Stimulated activated CD8-positive, alpha-beta memory T cell treated with anti-CD3 and anti-CD28 coated beads, Interleukin-4, amount 100 ng/mL, for 1 hour (primary cell): ENCODE results near the gene BAHCC1.
A peak's percentile ranks its signal among the peaks of the same experiment; 100 is the strongest.

ENCODE experiments used
- DNase-seq, 2 donors: peaks; one replicate each; pipeline ENCODE4 v3.0.0-alpha.2; 2020; ENCODE audit warnings: low read depth in 2 of 2, low spot score in 1 of 2

BAHCC1 gene

GRCh38 chr17:81511804-81512561 is 116.7 kb downstream of the BAHCC1 start:
- DNase-seq, result no peak

DNA sequence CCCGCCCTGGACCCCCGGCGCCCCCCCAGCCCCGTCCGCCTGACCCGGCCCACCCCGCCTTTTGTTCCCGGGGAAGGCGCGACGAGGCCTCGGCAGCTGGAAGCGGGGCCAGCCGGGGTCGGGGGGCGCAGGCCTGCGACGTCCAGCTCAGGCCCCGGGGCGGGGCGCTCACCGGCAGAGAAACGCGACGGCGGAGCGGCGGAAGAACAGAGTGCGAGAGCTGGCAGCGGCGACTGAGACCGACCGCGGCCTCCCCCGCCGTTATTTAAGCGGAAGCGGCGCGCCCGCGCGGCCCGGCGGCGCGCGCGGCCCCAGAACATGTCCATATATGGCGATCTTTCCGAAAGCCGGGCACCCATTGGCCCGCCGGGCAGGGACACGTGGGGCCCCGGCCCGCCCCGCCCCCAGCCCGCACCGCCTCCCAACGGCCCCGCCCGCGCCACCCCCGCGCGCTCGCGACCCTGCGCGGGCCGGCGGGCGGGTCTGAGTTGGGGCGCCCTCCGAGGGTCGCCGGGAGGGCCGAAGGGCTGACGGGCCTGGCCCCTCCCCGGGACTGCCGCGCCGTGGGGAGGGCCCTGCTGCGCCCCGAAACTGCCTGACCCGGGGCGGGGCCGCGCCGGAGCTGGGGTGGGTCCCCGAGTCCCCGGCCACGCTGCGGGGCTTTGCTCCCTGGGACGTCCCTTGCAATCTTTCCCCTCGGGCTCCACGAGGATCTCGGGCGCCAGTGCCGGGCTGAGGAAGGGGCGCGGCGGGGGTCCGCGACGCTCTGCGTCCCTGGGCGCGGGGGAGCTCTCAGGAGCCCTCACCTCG is 117.5 kb downstream of the BAHCC1 start, which contains the start of gene ACTG1:
Gene ACTG1, minus strand, starts transcription at position 238 of the 810 bp plus-strand sequence. CDS start 445 bp downstream, outside the sequence.
- DNase-seq, result peak; percentile 81 to 88

DNA sequence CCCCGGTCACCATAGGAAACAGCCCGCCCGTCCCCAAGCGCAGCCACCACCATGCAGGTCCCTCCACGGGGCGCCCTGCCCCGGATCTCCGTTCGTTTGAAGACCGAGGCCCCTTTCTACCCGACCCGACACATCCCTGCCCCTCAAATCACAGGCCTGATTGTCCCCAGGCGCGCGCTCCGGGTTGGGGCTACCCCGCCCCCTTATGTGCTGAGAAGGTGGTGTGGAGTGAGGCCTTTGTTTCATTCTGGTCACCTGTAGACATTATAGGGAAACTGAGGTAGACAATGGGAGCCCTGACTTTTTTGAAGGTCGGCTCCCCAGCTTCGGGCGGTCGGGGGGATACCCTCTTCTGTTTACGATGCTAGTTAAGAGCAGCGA is 118.1 kb downstream of the BAHCC1 start:
- no peak for DNase-seq

- DNase-seq, result no peak
Observed at GRCh38 chr17:81513753-81514488, 118.7 kb downstream of the BAHCC1 start.

DNA sequence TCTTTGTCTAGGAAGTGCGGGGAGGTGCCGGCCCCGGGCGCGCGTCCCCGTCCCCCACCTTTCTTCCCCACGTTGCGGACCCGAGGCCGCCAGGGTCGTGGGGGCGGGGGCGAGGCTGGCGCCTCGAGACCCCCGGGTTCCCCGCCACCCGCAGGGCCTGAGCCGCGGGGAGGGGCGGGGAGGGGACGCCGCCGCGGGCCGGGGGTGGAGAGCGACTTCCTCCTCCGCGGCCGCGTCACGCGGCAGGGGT is 119.2 kb downstream of the BAHCC1 start:
- no peak for DNase-seq

DNA sequence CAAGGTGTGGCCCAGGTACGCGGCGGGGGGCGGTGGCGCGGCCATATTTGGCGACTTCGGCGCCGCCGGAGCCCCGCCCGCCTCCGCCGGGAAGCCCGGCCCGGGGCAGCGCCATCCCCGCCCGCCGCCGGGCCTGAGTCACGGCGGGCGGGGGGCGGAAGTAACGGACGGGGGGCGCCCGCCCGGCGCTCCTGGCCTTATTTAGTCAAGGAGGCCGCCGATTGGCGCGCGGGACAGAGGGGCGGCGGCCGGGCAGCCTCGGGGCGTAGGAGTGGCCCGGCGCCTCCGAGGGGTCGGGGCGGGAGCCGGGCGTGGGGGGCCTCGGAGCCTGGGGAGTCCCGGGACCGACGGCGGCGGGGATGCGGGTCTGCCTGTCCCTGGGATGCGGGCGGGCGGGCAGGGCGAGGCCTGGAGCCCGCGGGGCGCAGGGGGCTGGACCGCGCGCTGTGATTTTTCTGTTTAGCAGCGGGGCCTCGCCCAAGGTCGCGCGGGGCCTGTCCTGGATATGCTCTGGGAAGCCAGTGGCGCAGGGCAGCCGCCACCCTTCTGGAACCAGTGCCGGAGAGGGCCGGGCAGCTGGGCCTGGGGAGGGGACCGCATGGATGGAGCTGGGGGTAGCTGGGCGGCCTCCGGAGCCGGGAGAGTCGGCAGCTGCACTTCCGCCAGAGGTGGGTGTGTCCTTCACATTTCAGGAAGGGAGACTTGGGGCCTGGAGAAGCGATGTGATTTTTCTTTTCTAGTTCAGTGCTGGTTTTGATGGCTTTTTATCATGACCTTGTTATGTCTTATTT is 119.7 kb downstream of the BAHCC1 start:
- DNase-seq, result peak in 1 of 2 donors; percentile 55

GRCh38 chr17:81515530-81516041 is 120.3 kb downstream of the BAHCC1 start:
- DNase-seq, result no peak
